ENCODE measurements around the gene HOXA1.

- no peak for TF ChIP-seq POLR2A (IDR thresholded peaks at IDR 0.05)
- no peak for TF ChIP-seq CTCF (IDR thresholded peaks at IDR 0.05)
Measured at GRCh38 chr7:27137640-27138315, 42.0 kb upstream of the HOXA1 start.

All from breast epithelium (tissue), 3 donors.